Placental epithelial cell (primary cell): ENCODE measurements around the gene NGRN. TPM values are rescaled to one million over a fixed set of nuclear protein-coding genes. Genes with fewer than 3 reads are reported as not detected.

Experiments
- small RNA-seq: library from RNA; depleted of rRNA; stranded (forward); fragments of <200 nt; gene quantifications from one replicate; pipeline ENCODE3, GENCODE V24; 2012
- total RNA-seq: library from RNA; depleted of rRNA; stranded (reverse); fragments of >200 nt; gene quantifications from 2 replicates; pipeline ENCODE4 v1.2.3, GENCODE V29; 2012

Gene NGRN
- total RNA-seq, result 57.7 and 82.4 TPM in 2 replicates

GRCh38 chr15:90265271-90266060, at the start of gene NGRN:
Gene NGRN, plus strand, starts transcription at chr15:90265672. Its CDS starts 41 bp downstream, at chr15:90265713.

GRCh38 chr15:90233387-90234095, 31.9 kb upstream of the NGRN start, which contains the start of gene CIB1:
Gene CIB1, minus strand, starts transcription at chr15:90233941. Its CDS starts 56 bp downstream, at chr15:90233885.

GRCh38 chr15:90234096-90234988, 31.1 kb upstream of the NGRN start, which contains the start of gene GDPGP1:
Gene GDPGP1, plus strand, starts transcription at chr15:90234209. Its CDS starts 6,700 bp downstream, at chr15:90240909.

GRCh38 chr15:90249203-90249863, 16.1 kb upstream of the NGRN start, which contains the start of gene TTLL13:
Gene TTLL13, plus strand, starts transcription at chr15:90249556. Its CDS starts 1,075 bp downstream, at chr15:90250631.

Small RNA genes within 50 kb of the gene (small RNA-seq; reads per million reads assigned to genes)
- gene AC091167.3 (not detected), gene RN7SL736P (not detected)

Other genes starting within 250 kb of the NGRN start
- 164 and 219 TPM in 2 replicates for gene IDH2, start 163.2 kb upstream of the NGRN start, total RNA-seq
- gene SEMA4B, start 64.3 kb upstream of the NGRN start, total RNA-seq, result 31.0 and 59.7 TPM in 2 replicates
- 16.8 and 17.3 TPM in 2 replicates for gene CIB1, start 31.7 kb upstream of the NGRN start, total RNA-seq
- 3.8 and 5.9 TPM in 2 replicates for gene GDPGP1, start 31.5 kb upstream of the NGRN start, total RNA-seq
- gene TTLL13, start 16.1 kb upstream of the NGRN start, total RNA-seq, result not detected in 2 replicates
- 1.6 and 1.7 TPM in 2 replicates for gene ZNF774, start 86.6 kb downstream of the NGRN start, total RNA-seq
- gene IQGAP1, start 122.6 kb downstream of the NGRN start, total RNA-seq, result 230 and 336 TPM in 2 replicates